ENCODE data around the gene NAPA.

DNA sequence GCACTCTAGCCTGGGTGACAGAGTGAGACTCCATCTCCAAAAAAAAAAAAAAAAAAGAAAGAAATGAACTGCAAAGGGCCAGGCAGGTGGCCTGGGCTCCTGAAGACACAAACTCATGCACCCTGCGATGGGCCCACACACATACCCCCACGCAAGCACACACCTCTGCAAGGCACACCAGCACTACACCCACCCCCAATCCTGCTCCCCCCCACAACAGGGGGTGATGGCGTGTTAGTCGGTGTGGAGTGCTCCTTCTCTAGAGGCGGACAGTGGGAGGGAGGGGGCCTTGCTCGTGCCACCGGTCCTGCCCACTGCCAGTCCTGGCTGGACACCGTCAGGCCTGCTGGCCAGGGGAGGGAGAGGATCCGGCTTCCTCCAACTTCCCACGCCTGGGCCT lies 41.5 kb downstream of the NAPA start:
- TF ChIP-seq POLR2A (IDR thresholded peaks at IDR 0.05) (no peak), EP300 (IDR thresholded peaks at IDR 0.05; ENCODE audit: low read depth) (no peak)
- TF ChIP-seq, protein P1, sequence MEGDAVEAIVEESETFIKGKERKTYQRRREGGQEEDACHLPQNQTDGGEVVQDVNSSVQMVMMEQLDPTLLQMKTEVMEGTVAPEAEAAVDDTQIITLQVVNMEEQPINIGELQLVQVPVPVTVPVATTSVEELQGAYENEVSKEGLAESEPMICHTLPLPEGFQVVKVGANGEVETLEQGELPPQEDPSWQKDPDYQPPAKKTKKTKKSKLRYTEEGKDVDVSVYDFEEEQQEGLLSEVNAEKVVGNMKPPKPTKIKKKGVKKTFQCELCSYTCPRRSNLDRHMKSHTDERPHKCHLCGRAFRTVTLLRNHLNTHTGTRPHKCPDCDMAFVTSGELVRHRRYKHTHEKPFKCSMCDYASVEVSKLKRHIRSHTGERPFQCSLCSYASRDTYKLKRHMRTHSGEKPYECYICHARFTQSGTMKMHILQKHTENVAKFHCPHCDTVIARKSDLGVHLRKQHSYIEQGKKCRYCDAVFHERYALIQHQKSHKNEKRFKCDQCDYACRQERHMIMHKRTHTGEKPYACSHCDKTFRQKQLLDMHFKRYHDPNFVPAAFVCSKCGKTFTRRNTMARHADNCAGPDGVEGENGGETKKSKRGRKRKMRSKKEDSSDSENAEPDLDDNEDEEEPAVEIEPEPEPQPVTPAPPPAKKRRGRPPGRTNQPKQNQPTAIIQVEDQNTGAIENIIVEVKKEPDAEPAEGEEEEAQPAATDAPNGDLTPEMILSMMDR (IDR thresholded peaks at IDR 0.05), result no peak
